Right lobe of liver (tissue), 6 donors: ENCODE measurements around the gene C5orf15. TPM values are rescaled to one million over a fixed set of nuclear protein-coding genes. Genes with fewer than 3 reads are reported as not detected.
"Not testable (repeated sequence)": the region's sequence is repeated elsewhere in the genome, so short reads cannot be mapped to it uniquely, and the experiment has no call there.

ENCODE experiments used
- ATAC-seq, 4 donors: fragments of 200-7000 bp; cut with Tn5 transposase; one replicate each; pipeline ENCODE4 v1.9.1; 2020; ENCODE audit warnings: mild to moderate bottlenecking in 4 of 4, moderate library complexity in 4 of 4
- DNase-seq, 3 donors: peaks; one replicate each; pipeline ENCODE4 v3.0.0-alpha.2; 2020
- H3K27ac ChIP-seq, 3 donors: fragments of 200-600 bp; one replicate each; pipeline ENCODE4 v1.8.0; 2022
- H3K27me3 ChIP-seq, 2 donors: fragments of 200-600 bp; one replicate each; pipeline ENCODE4 v1.8.0; 2022
- H3K36me3 ChIP-seq, 4 donors: fragments of 200-600 bp; sonication (generic) in 1 of 4; one replicate each; pipeline versions ENCODE4 v1.5.1 to v1.8.0; 2017 to 2022; ENCODE audit warnings: control low read depth in 1 of 4
- H3K4me1 ChIP-seq, 4 donors: fragments of 200-600 bp; sonication (generic) in 1 of 4; one replicate each; pipeline versions ENCODE4 v1.5.1 to v1.8.0; 2017 to 2022; ENCODE audit warnings: control low read depth in 1 of 4
- H3K4me3 ChIP-seq, 3 donors: fragments of 200-600 bp; one replicate each; pipeline ENCODE4 v1.8.0; 2022
- H3K9me3 ChIP-seq, 4 donors: fragments of 200-600 bp; sonication (generic) in 1 of 4; one replicate each; pipeline versions ENCODE4 v1.5.1 to v1.8.0; 2017 to 2022; ENCODE audit warnings: control low read depth in 1 of 4
- POLR2A ChIP-seq: fragments of 450-650 bp; IDR thresholded peaks from one replicate; pipeline ENCODE4 v1.6.1; 2017; ENCODE audit warnings: antibody characterized with exemption, mild to moderate bottlenecking
- WGBS: methylation state at CpG from one replicate; pipeline ENCODE4 v1.1.6; 2018; ENCODE audit warnings: low coverage, low lambda C conversion rate; ENCODE audit not compliant: insufficient coverage; ENCODE audit errors: missing lambda C conversion rate; 5-methylcytosine and 5-hydroxymethylcytosine counted together
- intact Hi-C, 2 donors: fragments of 100-400 bp; cut with DNase I; formaldehyde crosslinking; loops; one replicate each; pipeline versions ENCODE4 v1.11.2 to v1.14.1; 2022
- total RNA-seq, 6 experiments: library from RNA; depleted of rRNA in 2 of 6; stranded (reverse); fragments of >200 nt in 2 of 6; fragmentation: NEBNext Ultra II Directional in 3 of 6; extraction: Animal tissue kit (Norgen Biotek cat#: 25700) in 3 of 6; gene quantifications; one replicate each; pipeline versions ENCODE4 v1.1.0 to v1.2.4, GENCODE V29; 2016 to 2023
- TF ChIP-seq, protein P1 (sequence below), 4 donors: fragments of 200-600 bp in 3 of 4; fragments of 450-650 bp in 1 of 4; IDR thresholded peaks; one replicate each; pipeline versions ENCODE4 v1.5.1 to v1.8.0; 2016 to 2022; ENCODE audit warnings: antibody characterized with exemption in 4 of 4, mild to moderate bottlenecking in 2 of 4
- donor health status: DM: no; HTN: yes; CAD: no.
- donor health status: DM: no; HTN: no; CAD: no.
- donor health status: DM: no; HTN: no; CAD: no.
- donor health status: DM: no; HTN: yes; CAD: no.
- donor health status: DM: no; HTN: yes; CAD: no.

C5orf15 gene
- total RNA-seq, 6 experiments from 2014 or later = 15.0 to 37.5 (median 24.4) TPM

- Histone ChIP-seq H3K27me3 (no peaks in the 10 kb centered on the region), H3K36me3 (no peaks in the 10 kb centered on the region), H3K27ac (no peak overlapping the region), H3K4me3 (no peak overlapping the region), H3K9me3 (no peaks in the 10 kb centered on the region), H3K4me1 (peaks cover 0 to 11% (median 0%) of the 10 kb centered on the region in 4 donors)
- ATAC-seq (no peak), DNase-seq (peak in 1 of 3 donors; percentile 10)
- 90% methylated on average over 2 of the region's 3 CpGs for WGBS
- intact Hi-C loops = no loop called here
- TF ChIP-seq POLR2A = no peak
- TF ChIP-seq, protein P1, sequence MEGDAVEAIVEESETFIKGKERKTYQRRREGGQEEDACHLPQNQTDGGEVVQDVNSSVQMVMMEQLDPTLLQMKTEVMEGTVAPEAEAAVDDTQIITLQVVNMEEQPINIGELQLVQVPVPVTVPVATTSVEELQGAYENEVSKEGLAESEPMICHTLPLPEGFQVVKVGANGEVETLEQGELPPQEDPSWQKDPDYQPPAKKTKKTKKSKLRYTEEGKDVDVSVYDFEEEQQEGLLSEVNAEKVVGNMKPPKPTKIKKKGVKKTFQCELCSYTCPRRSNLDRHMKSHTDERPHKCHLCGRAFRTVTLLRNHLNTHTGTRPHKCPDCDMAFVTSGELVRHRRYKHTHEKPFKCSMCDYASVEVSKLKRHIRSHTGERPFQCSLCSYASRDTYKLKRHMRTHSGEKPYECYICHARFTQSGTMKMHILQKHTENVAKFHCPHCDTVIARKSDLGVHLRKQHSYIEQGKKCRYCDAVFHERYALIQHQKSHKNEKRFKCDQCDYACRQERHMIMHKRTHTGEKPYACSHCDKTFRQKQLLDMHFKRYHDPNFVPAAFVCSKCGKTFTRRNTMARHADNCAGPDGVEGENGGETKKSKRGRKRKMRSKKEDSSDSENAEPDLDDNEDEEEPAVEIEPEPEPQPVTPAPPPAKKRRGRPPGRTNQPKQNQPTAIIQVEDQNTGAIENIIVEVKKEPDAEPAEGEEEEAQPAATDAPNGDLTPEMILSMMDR (IDR thresholded peaks at IDR 0.05) = no peak
These were observed 28.8 kb downstream of the C5orf15 start for GRCh38 chr5:133939668-133940067.

DNA sequence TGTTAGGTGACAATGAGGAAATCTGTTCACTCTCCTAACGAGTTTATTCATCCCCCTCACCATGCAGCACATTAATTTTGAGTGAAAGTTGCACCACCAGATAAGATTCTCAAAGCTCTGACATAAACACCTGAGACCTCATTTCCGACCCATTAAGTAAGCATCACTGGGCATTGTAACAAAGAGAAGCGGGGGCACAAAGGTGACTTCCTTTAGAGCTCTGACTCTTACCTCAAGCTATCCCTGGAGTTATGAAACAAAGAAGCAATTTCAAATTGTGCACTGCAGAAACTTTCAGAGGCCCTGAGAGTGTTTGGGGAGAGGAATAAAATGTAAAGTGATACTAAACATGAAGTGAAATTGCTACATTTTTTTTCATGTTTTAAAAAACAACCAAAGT is 29.5 kb downstream of the C5orf15 start:
- no peak for DNase-seq

DNA sequence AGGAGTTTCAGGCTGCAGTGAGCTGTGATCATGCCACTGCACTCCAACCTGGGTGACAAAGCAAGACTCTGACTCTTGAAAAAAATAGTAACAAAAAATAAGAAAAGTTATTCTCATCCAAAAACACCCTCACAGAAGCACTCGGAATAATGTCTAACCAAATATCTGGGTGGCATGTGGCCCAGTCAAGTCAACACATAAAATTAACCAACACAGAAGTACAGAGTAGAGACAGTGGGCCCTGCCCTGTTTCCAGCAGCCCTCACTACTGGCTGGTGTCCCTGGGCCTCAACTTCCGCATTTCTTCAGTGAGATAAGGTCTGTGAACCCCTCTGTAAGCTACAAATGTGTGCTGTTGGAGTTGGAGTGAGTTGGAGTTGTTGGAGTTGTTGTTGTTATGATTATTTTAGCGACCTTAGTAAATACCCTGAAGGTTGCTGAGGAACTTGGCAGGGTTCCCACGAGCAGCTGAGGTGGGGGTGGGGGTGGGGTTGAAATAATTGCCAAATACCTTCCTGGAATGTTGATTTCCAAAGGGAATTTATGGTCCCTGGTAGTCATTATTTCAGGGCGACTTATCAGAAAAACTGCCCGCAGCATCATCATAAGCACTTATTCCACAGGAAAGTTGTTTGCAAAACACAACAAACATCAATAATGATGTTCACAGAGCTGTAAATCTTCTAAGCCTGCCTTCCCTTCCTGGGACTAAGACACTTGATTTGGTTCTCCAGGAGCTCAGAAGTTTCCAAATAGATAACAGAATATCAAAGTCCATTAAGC is 30.2 kb downstream of the C5orf15 start:
- TF ChIP-seq POLR2A = no peak
- TF ChIP-seq, protein P1 (IDR thresholded peaks at IDR 0.05) = no peak
- DNase-seq (peak in 1 of 3 donors; percentile 33), ATAC-seq (peak in 1 of 4 donors; percentile 23)
- intact Hi-C loops = no loop called here
- Histone ChIP-seq H3K36me3 (no peaks in the 10 kb centered on the region), H3K4me3 (no peak overlapping the region), H3K9me3 (no peaks in the 10 kb centered on the region), H3K27ac (no peak overlapping the region), H3K27me3 (no peaks in the 10 kb centered on the region), H3K4me1 (peaks cover 0 to 6% (median 0%) of the 10 kb centered on the region in 4 donors)
- WGBS = 42% methylated on average over 6 of the region's 6 CpGs

More for the DNA sequence above, 29.5 kb downstream of the C5orf15 start:
- 80% methylated on average over 3 of the region's 3 CpGs for WGBS
- H3K27ac ChIP-seq = no peak overlapping the region
- intact Hi-C loops = no loop called here
- TF ChIP-seq, protein P1 (IDR thresholded peaks at IDR 0.05) = no peak
- TF ChIP-seq POLR2A = no peak
- peaks cover 0 to 11% (median 0%) of the 10 kb centered on the region in 4 donors for H3K4me1 ChIP-seq
- no peaks in the 10 kb centered on the region for H3K27me3 ChIP-seq
- no peaks in the 10 kb centered on the region for H3K9me3 ChIP-seq
- no peak overlapping the region for H3K4me3 ChIP-seq
- no peak for ATAC-seq
- no peaks in the 10 kb centered on the region for H3K36me3 ChIP-seq

GRCh38 chr5:133937628-133938027 is 30.8 kb downstream of the C5orf15 start:
- ATAC-seq, H3K27me3 ChIP-seq, H3K4me3 ChIP-seq, H3K9me3 ChIP-seq, DNase-seq, H3K27ac ChIP-seq, intact Hi-C loops, H3K4me1 ChIP-seq, H3K36me3 ChIP-seq: not testable (repeated sequence)
- 100% methylated on average over 3 of the region's 3 CpGs for WGBS

GRCh38 chr5:133936651-133937015 is 31.8 kb downstream of the C5orf15 start:
- DNase-seq (no peak), ATAC-seq (no peak)
- intact Hi-C loops = no loop called here
- no peaks in the 10 kb centered on the region for H3K27me3 ChIP-seq
- H3K9me3 ChIP-seq = no peaks in the 10 kb centered on the region
- no peak for TF ChIP-seq POLR2A
- TF ChIP-seq, protein P1 (IDR thresholded peaks at IDR 0.05) = no peak
- H3K36me3 ChIP-seq = no peaks in the 10 kb centered on the region
- WGBS = 69% methylated on average over 2 of the region's 3 CpGs
- no peak overlapping the region for H3K27ac ChIP-seq
- H3K4me1 ChIP-seq = no peaks in the 10 kb centered on the region
- no peak overlapping the region for H3K4me3 ChIP-seq

GRCh38 chr5:133935991-133936650 is 32.3 kb downstream of the C5orf15 start:
- H3K4me1 ChIP-seq, ATAC-seq, H3K4me3 ChIP-seq, H3K36me3 ChIP-seq, H3K9me3 ChIP-seq, DNase-seq, H3K27ac ChIP-seq, intact Hi-C loops, H3K27me3 ChIP-seq: not testable (repeated sequence)
- 88% methylated on average over 4 of the region's 10 CpGs for WGBS
